Measurements from ENCODE around the gene SULT1A2.

GRCh38 chr16:28580726-28581315 is 16.0 kb downstream of the SULT1A2 start:
- TF ChIP-seq REST (IDR thresholded peaks at IDR 0.05; ENCODE audit: low read depth) (no peak), YY1 (IDR thresholded peaks at IDR 0.05; ENCODE audit: low read depth) (no peak), CREB1 (IDR thresholded peaks at IDR 0.05; ENCODE audit: low read depth) (no peak), EGR1 (IDR thresholded peaks at IDR 0.05) (no peak), CEBPB (IDR thresholded peaks at IDR 0.05) (no peak), TAF1 (IDR thresholded peaks at IDR 0.05; ENCODE audit: low read depth) (no peak), TCF12 (IDR thresholded peaks at IDR 0.05; ENCODE audit: low read depth) (no peak), NFIC (IDR thresholded peaks at IDR 0.05) (no peak)
- TF ChIP-seq, protein P1, sequence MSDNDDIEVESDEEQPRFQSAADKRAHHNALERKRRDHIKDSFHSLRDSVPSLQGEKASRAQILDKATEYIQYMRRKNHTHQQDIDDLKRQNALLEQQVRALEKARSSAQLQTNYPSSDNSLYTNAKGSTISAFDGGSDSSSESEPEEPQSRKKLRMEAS (IDR thresholded peaks at IDR 0.05): no peak

All from Ishikawa (cell line).